ENCODE data around the gene CNTROB. TPM values are rescaled to one million over a fixed set of nuclear protein-coding genes. Genes with fewer than 3 reads are reported as not detected.

CNTROB gene
- total and polyA plus RNA-seq, 7 donors = 5.5 to 9.6 (median 8.7) TPM

GRCh38 chr17:7894226-7894625, 37.8 kb upstream of the CNTROB start:
- no peaks in the 10 kb centered on the region for H3K27me3 ChIP-seq (ENCODE audit: insufficient read depth in 3 of 3, low read length in 2 of 3)
- ATAC-seq = no peak
- WGBS, 3 donors = 93 to 95% (median 94%) methylated on average over 9 of the region's 9 CpGs
- H3K27ac ChIP-seq = no peak overlapping the region
- peaks cover 13% of the 10 kb centered on the region for H3K4me1 ChIP-seq
- no peak for DNase-seq
- no peaks in the 10 kb centered on the region for H3K9me3 ChIP-seq
- no peak for TF ChIP-seq CTCF (IDR thresholded peaks at IDR 0.05)
- peaks cover 0 to 36% of the 10 kb centered on the region in 2 donors for H3K36me3 ChIP-seq (ENCODE audit: insufficient read depth in 1 of 2, low read depth in 1 of 2)
- intact Hi-C loops (cut with DNase I) = no loop called here
- H3K4me3 ChIP-seq = no peak overlapping the region

GRCh38 chr17:7894866-7895265, 37.1 kb upstream of the CNTROB start:
- DNase-seq = no peak
- peaks cover 6% of the 10 kb centered on the region for H3K4me1 ChIP-seq
- peaks cover 0 to 42% of the 10 kb centered on the region in 2 donors for H3K36me3 ChIP-seq (ENCODE audit: insufficient read depth in 1 of 2, low read depth in 1 of 2)
- no peak for TF ChIP-seq CTCF (IDR thresholded peaks at IDR 0.05)
- no peaks in the 10 kb centered on the region for H3K27me3 ChIP-seq (ENCODE audit: insufficient read depth in 3 of 3, low read length in 2 of 3)
- no peaks in the 10 kb centered on the region for H3K9me3 ChIP-seq
- 91 to 93% (median 92%) methylated on average over 8 of the region's 8 CpGs for WGBS, 3 donors
- H3K4me3 ChIP-seq = no peak overlapping the region
- no peak overlapping the region for H3K27ac ChIP-seq
- intact Hi-C loops (cut with DNase I) = loop anchor here (5.0 kb wide), 2 partner anchors 33 to 73 kb away; no protein-coding TSS in a partner anchor
- ATAC-seq = no peak

GRCh38 chr17:7897090-7897489, 34.9 kb upstream of the CNTROB start:
- intact Hi-C loops (cut with DNase I) = loop anchor here (1.0 to 5.0 kb wide), 3 partner anchors 35 to 75 kb away; no protein-coding TSS in a partner anchor
- Histone ChIP-seq H3K36me3 (ENCODE audit: insufficient read depth in 1 of 2, low read depth in 1 of 2) (peaks cover 0 to 46% of the 10 kb centered on the region in 2 donors), H3K27me3 (ENCODE audit: insufficient read depth in 3 of 3, low read length in 2 of 3) (no peaks in the 10 kb centered on the region), H3K27ac (no peak overlapping the region), H3K4me1 (peaks cover 2% of the 10 kb centered on the region), H3K4me3 (no peak overlapping the region), H3K9me3 (no peaks in the 10 kb centered on the region)
- no peak for ATAC-seq
- DNase-seq = no peak
- TF ChIP-seq CTCF (IDR thresholded peaks at IDR 0.05) = no peak
- WGBS, 3 donors = 86 to 88% (median 87%) methylated on average over 13 of the region's 13 CpGs

GRCh38 chr17:7897773-7898172, 34.2 kb upstream of the CNTROB start:
- intact Hi-C loops (cut with DNase I) = loop anchor here (1.0 to 5.0 kb wide), 3 partner anchors 35 to 75 kb away; no protein-coding TSS in a partner anchor

More at GRCh38 chr17:7897773-7898172, 34.2 kb upstream of the CNTROB start:
- H3K27me3 ChIP-seq (ENCODE audit: insufficient read depth in 3 of 3, low read length in 2 of 3) = no peaks in the 10 kb centered on the region
- no peak overlapping the region for H3K27ac ChIP-seq
- peaks cover 2% of the 10 kb centered on the region for H3K4me1 ChIP-seq
- ATAC-seq = peak; percentile 68 to 80 (median 76)
- DNase-seq = no peak
- H3K9me3 ChIP-seq = no peaks in the 10 kb centered on the region
- peak; percentile 50 for TF ChIP-seq CTCF (IDR thresholded peaks at IDR 0.05)
- H3K4me3 ChIP-seq = no peak overlapping the region
- WGBS, 3 donors = 35 to 44% (median 43%) methylated on average over 6 of the region's 6 CpGs
- peaks cover 0 to 51% of the 10 kb centered on the region in 2 donors for H3K36me3 ChIP-seq (ENCODE audit: insufficient read depth in 1 of 2, low read depth in 1 of 2)
